Stimulated activated CD4-positive, alpha-beta T cell treated with anti-CD3 and anti-CD28 coated beads, Interleukin-12 subunit alpha, Interleukin-12 subunit beta, amount 100 ng/mL, for 4 hours (primary cell): Measurements from ENCODE around the gene CMPK2.

ENCODE experiments used
- DNase-seq: peaks from one replicate; pipeline ENCODE4 v3.0.0-alpha.2; 2020

CMPK2 gene

DNA sequence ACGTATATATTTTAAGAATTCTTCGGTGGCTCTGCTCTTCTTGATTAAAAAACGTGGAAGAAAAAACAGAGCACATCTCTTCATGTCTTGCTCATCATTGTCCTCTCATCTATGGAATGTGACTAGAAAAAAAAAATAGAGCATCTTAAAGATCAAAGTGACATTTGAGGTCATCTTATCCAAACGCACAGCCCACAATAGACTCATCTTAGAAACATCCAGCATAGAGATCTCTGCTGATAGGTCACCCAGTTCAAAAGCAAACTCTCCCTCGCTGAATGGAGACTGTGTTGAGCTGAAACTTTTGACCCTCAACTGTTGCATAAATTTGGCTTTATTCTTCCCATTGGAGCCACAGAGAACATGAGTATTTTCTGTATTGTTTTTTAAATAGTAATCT is 65.2 kb downstream of the CMPK2 start:
- no peak for DNase-seq
